H1 (cell line): ENCODE measurements around the gene IQSEC3. TPM values are rescaled to one million over a fixed set of nuclear protein-coding genes. Genes with fewer than 3 reads are reported as not detected.

Experiments used
- CHD7 ChIP-seq: fragments of 300-600 bp; sonication (generic); IDR thresholded peaks from 2 replicates; pipeline ENCODE4 v1.7.1; 2012; ENCODE audit warnings: low read length, moderate library complexity, mild to moderate bottlenecking, inconsistent platforms; ENCODE audit not compliant: insufficient replicate concordance
- PHF8 ChIP-seq: fragments of 200-600 bp; sonication (generic); conservative IDR thresholded peaks from 2 replicates; pipeline ENCODE4 v1.7.1; 2012; ENCODE audit warnings: low read depth, mild to moderate bottlenecking, inconsistent platforms, low read length, moderate library complexity
- SUZ12 ChIP-seq: fragments of 200-600 bp; sonication (generic); IDR thresholded peaks from 2 replicates; pipeline ENCODE4 v1.6.1; 2012; ENCODE audit warnings: mild to moderate bottlenecking, inconsistent platforms, low read length, moderate library complexity, mixed read lengths
- TAF1 ChIP-seq: IDR thresholded peaks from 2 replicates; pipeline ENCODE4 v1.6.1; 2011; ENCODE audit warnings: mild to moderate bottlenecking, low read depth, low read length
- ZNF274 ChIP-seq: IDR thresholded peaks from 2 replicates; pipeline ENCODE4 v1.7.0; 2012; ENCODE audit warnings: low read length, borderline replicate concordance; ENCODE audit errors: extremely low read depth
- polyA plus RNA-seq, 7 experiments: library from polyadenylated mRNA; depleted of rRNA in 3 of 7; stranded (reverse) in 5 of 7; unstranded in 2 of 7; fragments of >200 nt in 5 of 7; fragments of 200-250 nt in 2 of 7; gene quantifications; 1 replicate in 5 of 7; 2 replicates in 1 of 7; 4 replicates in 1 of 7; pipeline versions ENCODE4 v1.2.1 to v1.2.3, GENCODE V29; 2011 to 2013; ENCODE audit warnings: missing spikeins in 2 of 7, mixed read lengths in 2 of 7
- total RNA-seq: library from RNA; stranded (reverse); fragmentation: NEBNext Ultra II Directional; extraction: Animal tissue kit (Norgen Biotek cat#: 25700); gene quantifications from 2 replicates; pipeline ENCODE4 v1.2.1, GENCODE V29; 2021
- TF ChIP-seq, protein P1 (sequence below): IDR thresholded peaks from 2 replicates; pipeline ENCODE4 v1.6.1; 2012; ENCODE audit warnings: inconsistent platforms

The IQSEC3 gene
- total and polyA plus RNA-seq, 2 of the 8 experiments (the other 6 are each of a cell fraction or from before 2014, with no cell fraction given), result 1.2 to 3.1 TPM

DNA sequence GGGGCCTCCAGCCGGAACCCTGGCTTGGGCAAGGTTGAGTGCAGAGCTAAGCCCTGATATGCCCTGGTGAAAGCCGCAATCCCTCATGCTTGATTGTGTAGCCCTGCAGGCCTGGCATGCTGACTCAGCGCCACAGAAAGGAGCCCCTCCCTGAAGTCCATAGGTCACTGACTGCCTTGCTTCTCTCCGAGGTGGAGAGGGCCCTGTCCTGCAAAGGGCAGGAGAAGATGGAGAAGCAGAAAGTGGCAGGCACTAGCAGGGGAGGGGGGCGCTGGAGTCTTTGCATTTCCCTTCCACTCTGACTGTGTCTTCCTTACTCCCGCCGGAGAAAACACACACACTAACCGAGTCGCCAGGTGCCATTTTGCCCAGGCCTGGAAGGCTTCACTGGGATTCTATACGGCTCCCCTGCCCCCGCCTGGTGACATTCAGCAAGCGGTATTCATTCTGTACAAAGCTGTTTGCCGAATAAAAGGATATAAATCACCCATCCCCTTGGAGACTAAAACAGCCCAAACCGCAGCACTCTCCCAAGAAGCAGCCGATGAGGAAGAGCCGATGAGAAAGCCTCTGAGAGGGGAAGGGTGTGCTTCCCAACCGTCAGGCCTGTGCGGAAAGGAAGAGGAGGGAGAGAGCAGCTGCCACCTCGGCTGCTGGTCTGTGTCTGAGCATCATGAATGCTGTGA is 77.5 kb downstream of the IQSEC3 start (continued):
- TF ChIP-seq CHD7, result no peak
- TF ChIP-seq PHF8, result no peak
- TF ChIP-seq TAF1, result no peak
- no peak for TF ChIP-seq SUZ12
- no peak for TF ChIP-seq ZNF274
- TF ChIP-seq, protein P1, sequence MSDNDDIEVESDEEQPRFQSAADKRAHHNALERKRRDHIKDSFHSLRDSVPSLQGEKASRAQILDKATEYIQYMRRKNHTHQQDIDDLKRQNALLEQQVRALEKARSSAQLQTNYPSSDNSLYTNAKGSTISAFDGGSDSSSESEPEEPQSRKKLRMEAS, result no peak
